Endothelial cell of hepatic sinusoid (primary cell): Measurements from ENCODE around the gene ALOX12.
"Not testable (repeated sequence)": the region's sequence is repeated elsewhere in the genome, so short reads cannot be mapped to it uniquely, and the experiment has no call there.

Experiments
- in situ Hi-C: cut with HindIII; loops from 2 replicates; pipeline ENCODE4 v1.10.0; 2017; ENCODE audit warnings: low sequenced_read_pairs

ALOX12 gene

DNA sequence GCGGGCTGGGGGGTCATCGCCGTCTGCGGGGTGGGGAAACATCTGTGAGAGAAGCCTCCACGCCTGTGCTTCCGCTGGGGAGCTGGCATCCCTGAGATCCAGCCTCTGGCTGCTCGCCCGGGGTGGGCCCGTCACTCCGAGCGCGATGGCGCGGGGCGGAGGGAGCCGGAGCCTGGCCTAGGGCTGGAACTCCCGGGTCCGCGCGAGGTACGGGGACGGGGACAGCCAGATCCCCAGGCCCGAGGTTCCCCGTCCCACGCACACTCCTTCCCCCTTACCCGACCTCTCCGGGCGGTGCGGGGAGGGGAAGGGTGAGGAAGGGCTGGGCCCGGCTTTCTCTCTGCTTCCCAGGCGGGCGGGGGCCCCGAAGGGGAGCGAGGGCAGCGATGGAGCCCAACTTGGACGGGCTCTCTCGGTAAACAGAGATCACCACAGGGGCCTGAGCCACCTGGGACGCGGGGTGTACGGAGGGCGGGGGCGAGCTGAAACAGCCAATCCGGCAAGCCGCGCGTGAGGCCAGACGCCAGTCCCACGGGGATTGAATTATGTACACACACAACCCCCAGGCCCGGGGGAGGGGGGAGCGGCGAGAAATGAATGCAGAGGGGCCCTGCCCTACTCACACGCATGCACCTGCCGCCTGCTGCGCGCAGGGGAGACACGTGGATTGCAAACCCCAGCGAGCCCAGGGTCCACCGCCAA lies 47.8 kb downstream of the ALOX12 start, which contains the start of gene SLC16A11:
TSS of gene SLC16A11 (minus strand) at position 596 of the 702 bp plus-strand sequence. CDS start at position 17, 579 bp downstream.
- in situ Hi-C loops = no loop called here

DNA sequence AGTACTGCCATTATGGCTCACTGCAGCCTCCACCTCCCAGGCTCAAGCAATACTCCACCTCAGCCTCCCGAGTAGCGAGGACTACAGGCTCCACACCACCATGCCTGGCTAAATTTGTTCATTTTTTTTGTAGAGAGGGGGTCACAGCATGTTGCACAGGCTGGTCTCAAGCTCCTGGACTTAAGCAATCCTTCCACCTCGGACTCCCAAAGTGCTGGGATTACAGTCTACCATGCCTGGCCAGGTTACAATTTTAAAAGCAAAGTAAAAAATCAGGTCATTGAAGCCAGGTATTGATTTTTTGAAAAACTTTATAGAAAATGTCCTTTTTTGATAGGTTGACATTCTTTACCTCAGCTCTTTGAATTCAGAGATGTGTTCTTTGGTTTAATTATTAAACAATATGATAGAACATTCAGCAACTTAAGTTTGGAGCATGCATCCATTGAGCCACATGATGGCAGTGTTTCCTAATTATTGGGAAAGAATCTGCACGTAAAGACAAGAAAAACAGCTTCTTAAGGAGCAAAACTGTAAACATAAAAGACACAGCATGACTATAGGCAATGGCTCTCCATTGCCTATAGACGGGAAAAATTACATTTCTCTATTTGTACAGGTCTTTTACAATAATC lies 49.8 kb downstream of the ALOX12 start:
- in situ Hi-C loops = no loop called here

DNA sequence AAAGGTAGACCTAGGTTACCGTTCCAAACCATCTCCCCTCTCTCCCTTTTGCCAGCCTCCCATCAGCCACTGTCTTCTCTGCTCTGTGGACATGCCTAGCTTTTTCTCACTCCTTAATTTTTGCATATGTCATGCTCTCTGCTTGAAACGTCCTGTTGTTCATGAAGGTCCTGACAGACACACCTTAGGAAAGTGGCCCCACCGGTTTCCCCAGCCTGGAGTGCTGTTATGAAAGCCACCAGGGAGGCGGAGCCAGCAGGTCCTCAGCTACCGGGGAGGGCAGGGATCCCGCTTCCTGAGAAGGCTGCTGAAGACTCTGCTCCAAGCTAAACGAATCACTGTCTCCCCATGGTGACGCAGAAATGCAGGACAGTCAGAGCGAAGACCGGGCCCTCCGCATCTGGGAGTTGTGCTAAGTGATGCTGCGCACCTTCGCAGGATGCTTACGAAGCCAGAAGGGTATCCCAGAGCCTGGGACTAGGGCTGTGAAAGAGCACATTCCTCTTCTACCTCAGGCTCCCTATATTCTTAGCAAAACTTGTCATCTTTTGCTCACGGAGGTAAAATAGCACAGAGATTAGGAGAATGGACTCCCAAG lies 50.4 kb downstream of the ALOX12 start:
- in situ Hi-C loops = no loop called here

DNA sequence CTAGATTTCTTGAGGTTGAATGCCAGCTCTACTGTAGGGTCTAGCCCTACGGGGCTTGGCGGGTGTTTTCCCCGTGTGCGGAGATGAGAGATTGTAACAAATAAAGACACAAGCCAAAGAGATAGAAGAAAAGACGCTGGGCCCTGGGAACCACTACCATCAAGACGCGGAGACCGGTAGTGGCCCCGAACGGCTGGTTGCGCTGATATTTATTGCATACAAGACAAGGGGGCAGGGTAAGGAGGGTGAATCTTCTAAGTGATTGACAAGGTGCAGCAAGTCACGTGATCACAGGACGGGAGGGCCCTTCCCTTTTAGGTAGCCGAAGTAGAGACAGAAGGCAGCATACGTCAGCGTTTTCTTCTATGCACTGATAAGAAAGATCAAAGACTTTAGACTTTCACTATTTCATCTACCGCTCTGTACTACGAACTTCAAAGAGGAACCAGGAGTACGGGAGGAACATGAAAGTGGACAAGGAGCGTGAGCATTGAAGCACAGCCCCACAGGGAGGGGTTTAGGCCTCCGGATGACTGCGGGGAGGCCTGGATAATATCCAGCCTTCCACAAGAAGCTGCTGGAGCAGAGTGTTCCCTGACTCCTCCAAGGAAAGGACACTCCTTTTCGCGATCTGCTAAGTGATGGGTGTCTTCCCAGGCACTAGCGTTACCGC lies 51.0 kb downstream of the ALOX12 start:
- in situ Hi-C loops = not testable (repeated sequence)

DNA sequence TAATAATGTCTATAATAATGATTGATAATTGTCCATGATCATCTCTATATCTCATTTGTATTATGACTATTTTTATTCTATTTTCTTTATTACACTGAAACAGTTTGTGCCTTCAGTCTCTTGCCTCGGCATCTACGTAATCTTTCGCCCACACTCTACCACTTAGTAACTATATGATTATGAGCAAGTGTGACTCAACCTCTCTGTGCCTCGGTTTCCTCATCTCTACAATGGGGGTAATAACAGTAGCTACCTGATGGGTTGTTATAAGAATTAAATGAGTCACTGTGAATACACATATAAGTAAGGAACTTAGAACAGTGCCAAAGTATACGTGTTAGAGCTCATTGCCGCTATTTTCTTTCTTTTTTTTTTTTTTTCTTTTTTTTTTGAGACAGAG lies 51.7 kb downstream of the ALOX12 start:
- in situ Hi-C loops = no loop called here

DNA sequence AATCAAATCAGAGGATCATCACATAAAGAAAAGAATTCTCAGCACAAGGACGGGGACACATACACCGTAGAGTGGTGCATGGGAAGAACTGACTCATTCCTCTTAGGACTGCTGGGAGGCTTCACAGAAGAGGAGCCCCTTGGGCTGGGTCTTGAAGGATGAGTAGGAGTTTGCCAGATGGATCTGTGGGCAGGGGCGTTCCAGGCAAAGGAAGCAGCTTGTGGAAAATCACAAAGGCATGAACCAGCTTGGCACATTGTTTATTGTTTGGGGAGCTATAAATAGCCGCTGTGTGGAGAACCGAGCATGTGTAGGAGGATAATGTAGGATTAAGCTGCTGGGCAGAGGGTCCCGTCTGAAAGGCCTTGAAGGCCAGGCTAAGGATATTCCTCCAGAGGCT lies 53.1 kb downstream of the ALOX12 start:
- in situ Hi-C loops = no loop called here

DNA sequence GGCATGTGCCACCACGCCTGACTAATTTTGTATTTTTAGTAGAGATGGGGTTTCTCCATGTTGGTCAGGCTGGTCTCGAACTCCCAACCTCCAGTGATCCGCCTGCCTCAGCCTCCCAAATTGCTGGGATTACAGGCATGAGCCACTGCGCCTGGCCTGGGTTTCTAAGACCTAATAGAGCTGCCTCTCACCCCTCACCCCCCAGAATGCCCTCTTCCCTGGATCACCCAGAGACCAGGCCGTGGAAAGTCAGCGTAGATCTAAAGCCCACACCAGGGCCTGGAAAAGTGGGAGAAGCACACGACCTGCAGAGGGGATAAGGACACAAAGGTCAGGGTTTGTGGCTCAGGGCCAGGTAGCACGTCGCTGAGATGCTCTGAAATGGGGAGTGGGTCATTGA lies 54.7 kb downstream of the ALOX12 start:
- in situ Hi-C loops = loop anchor here (5.0 to 10.0 kb wide), 2 partner anchors 57 to 84 kb away; no protein-coding TSS in a partner anchor

DNA sequence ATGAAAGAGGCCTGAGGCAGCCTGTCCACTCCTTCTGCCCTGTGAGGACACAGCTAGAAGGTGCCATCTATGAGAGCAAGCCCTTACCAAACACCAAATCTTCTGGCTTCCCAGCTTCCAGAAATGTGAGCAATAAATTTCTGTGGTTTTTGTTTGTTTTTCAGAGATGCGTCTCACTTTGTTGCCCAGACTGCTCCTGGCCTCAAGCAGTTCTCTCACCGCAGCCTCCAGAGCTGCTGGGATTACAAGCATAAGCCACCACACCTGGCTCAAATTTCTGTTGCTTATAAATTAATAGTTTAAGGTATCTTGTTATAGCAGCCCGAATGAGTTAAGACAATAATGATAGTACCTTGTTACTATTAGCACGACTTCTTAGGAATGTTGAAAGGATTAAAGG lies 60.5 kb downstream of the ALOX12 start:
- in situ Hi-C loops = loop anchor here (10.0 kb wide), 1 partner anchor 78 kb away; no protein-coding TSS in a partner anchor

DNA sequence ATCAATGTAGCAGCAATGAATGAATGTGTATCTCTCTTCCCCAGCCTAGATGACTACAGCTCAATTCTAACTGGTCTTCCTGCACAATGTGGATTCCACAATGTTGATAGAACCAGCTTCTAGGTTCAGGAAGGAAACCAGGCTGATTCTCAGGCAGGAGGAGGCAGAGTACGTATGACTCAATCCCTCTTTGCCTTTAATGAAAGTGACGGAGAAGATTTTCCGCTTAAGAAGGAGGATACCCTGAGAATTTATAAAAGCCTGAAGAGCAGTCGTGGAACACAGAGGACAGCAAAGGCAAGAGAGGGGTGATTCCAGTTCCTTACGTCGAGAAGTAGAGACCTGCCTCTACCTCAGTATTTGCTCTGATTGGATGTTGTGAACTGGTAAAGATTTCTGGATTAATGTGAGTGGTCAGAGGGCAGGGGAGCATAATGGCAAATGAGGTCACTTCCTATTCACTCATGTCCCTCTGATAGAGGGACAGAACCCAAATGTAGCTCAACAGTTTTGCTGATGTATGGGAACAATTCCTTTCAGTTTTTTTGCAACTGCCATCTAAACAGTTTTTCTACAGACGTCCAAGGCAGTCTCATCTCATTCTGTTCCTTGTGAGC lies 63.1 kb downstream of the ALOX12 start:
- in situ Hi-C loops = loop anchor here (10.0 kb wide), 1 partner anchor 76 kb away; no protein-coding TSS in a partner anchor
